Testis (tissue), 3 donors: ENCODE measurements around the gene CEP295NL. TPM values are rescaled to one million over a fixed set of nuclear protein-coding genes. Genes with fewer than 3 reads are reported as not detected.
A peak's percentile ranks its signal among the peaks of the same experiment; 100 is the strongest.
"Not testable (repeated sequence)": the region's sequence is repeated elsewhere in the genome, so short reads cannot be mapped to it uniquely, and the experiment has no call there.

Experiments used
- DNase-seq: peaks from one replicate; pipeline ENCODE4 v3.0.0-alpha.2; 2019
- H3K27ac ChIP-seq, 2 donors: fragments of 200-600 bp; sonication (generic); one replicate each; pipeline ENCODE4 v1.5.1; 2019
- H3K27me3 ChIP-seq: fragments of 200-600 bp; sonication (generic); one replicate; pipeline ENCODE4 v1.5.1; 2019
- H3K36me3 ChIP-seq: fragments of 200-600 bp; sonication (generic); one replicate; pipeline ENCODE4 v1.5.1; 2017; ENCODE audit warnings: low read depth; ENCODE audit errors: missing control alignments
- H3K4me1 ChIP-seq: fragments of 200-600 bp; sonication (generic); one replicate; pipeline ENCODE4 v1.5.1; 2019
- H3K4me3 ChIP-seq, 2 donors: fragments of 200-600 bp; sonication (generic); one replicate each; pipeline ENCODE4 v1.5.1; 2017 to 2019
- H3K9me3 ChIP-seq: fragments of 200-600 bp; sonication (generic); one replicate; pipeline ENCODE4 v1.5.1; 2017
- POLR2A ChIP-seq: fragments of 450-650 bp; IDR thresholded peaks from one replicate; pipeline ENCODE4 v1.6.1; 2017; ENCODE audit warnings: antibody characterized with exemption, mild to moderate bottlenecking, moderate library complexity
- WGBS, 2 donors: methylation state at CpG; one replicate each; pipeline ENCODE4 v1.1.5; 2018; 5-methylcytosine and 5-hydroxymethylcytosine counted together
- intact Hi-C: fragments of 100-400 bp; cut with DNase I; formaldehyde crosslinking; loops from one replicate; pipeline ENCODE4 v1.15.1; 2023; ENCODE audit warnings: low total_unique reads
- polyA plus RNA-seq: library from polyadenylated mRNA; stranded (reverse); fragments of 350-450 nt; fragmentation: Illumina TruSeq; extraction: RNeasy Lipid Tissue Mini Kit (QIAGEN cat#74804); gene quantifications from one replicate; pipeline ENCODE4 v1.2.3, GENCODE V29; 2014; ENCODE audit warnings: low read depth, low replicate concordance; ENCODE audit not compliant: insufficient read depth
- total RNA-seq, 2 donors: library from RNA; depleted of rRNA; stranded (reverse); fragments of >200 nt; gene quantifications; one replicate each; pipeline ENCODE4 v1.2.3, GENCODE V29; 2016
- TF ChIP-seq, protein P1 (sequence below), 3 experiments: fragments of 450-650 bp in 2 of 3; fragments of 200-600 bp in 1 of 3; sonication (generic) in 1 of 3; IDR thresholded peaks; one replicate each; pipeline ENCODE4 v1.5.1; 2016 to 2019; ENCODE audit warnings: antibody characterized with exemption in 3 of 3, mild to moderate bottlenecking in 2 of 3, moderate library complexity in 1 of 3

The CEP295NL gene
- total and polyA plus RNA-seq, 3 donors from 2014 or later = 32.3 to 100 (median 77.1) TPM

GRCh38 chr17:78913115-78913514, 10.1 kb upstream of the CEP295NL start:
- no peak for DNase-seq
- no peak for TF ChIP-seq POLR2A
- TF ChIP-seq, protein P1, sequence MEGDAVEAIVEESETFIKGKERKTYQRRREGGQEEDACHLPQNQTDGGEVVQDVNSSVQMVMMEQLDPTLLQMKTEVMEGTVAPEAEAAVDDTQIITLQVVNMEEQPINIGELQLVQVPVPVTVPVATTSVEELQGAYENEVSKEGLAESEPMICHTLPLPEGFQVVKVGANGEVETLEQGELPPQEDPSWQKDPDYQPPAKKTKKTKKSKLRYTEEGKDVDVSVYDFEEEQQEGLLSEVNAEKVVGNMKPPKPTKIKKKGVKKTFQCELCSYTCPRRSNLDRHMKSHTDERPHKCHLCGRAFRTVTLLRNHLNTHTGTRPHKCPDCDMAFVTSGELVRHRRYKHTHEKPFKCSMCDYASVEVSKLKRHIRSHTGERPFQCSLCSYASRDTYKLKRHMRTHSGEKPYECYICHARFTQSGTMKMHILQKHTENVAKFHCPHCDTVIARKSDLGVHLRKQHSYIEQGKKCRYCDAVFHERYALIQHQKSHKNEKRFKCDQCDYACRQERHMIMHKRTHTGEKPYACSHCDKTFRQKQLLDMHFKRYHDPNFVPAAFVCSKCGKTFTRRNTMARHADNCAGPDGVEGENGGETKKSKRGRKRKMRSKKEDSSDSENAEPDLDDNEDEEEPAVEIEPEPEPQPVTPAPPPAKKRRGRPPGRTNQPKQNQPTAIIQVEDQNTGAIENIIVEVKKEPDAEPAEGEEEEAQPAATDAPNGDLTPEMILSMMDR (IDR thresholded peaks at IDR 0.05) = no peak
- Histone ChIP-seq H3K9me3 (no peaks in the 10 kb centered on the region), H3K4me1 (peaks cover 56% of the 10 kb centered on the region), H3K27ac (no peak overlapping the region), H3K27me3 (no peaks in the 10 kb centered on the region), H3K36me3 (no peaks in the 10 kb centered on the region), H3K4me3 (no peak overlapping the region)
- 91 to 95% methylated on average over 15 of the region's 15 CpGs for WGBS, 2 donors
- intact Hi-C loops = no loop called here

- H3K9me3 ChIP-seq = no peaks in the 10 kb centered on the region
- no peaks in the 10 kb centered on the region for H3K27me3 ChIP-seq
- no peak overlapping the region for H3K27ac ChIP-seq
- TF ChIP-seq POLR2A = no peak
- TF ChIP-seq, protein P1 (IDR thresholded peaks at IDR 0.05) = no peak
- intact Hi-C loops = no loop called here
- WGBS, 2 donors = 65 to 79% methylated on average over 8 of the region's 8 CpGs
- H3K4me1 ChIP-seq = peaks cover 59% of the 10 kb centered on the region
- no peak for DNase-seq
- no peaks in the 10 kb centered on the region for H3K36me3 ChIP-seq
- no peak overlapping the region for H3K4me3 ChIP-seq
Measured at GRCh38 chr17:78912082-78912481, 9.1 kb upstream of the CEP295NL start.

GRCh38 chr17:78911543-78911942, 8.5 kb upstream of the CEP295NL start:
- intact Hi-C loops, H3K4me3 ChIP-seq, H3K27me3 ChIP-seq, DNase-seq, H3K36me3 ChIP-seq, H3K9me3 ChIP-seq: not testable (repeated sequence)
- peak overlapping the region; percentile 15 to 64 for H3K27ac ChIP-seq
- peaks cover 56% of the 10 kb centered on the region for H3K4me1 ChIP-seq
- 84 to 85% methylated on average over 7 of the region's 7 CpGs for WGBS, 2 donors

GRCh38 chr17:78910497-78911284, 7.7 kb upstream of the CEP295NL start:
- no peak for DNase-seq
- Histone ChIP-seq H3K27me3 (no peaks in the 10 kb centered on the region), H3K27ac (peak overlapping the region; percentile 21 to 64), H3K9me3 (no peaks in the 10 kb centered on the region), H3K4me3 (no peak overlapping the region), H3K36me3 (no peaks in the 10 kb centered on the region), H3K4me1 (peaks cover 48% of the 10 kb centered on the region)
- 66 to 67% methylated on average over 9 to 11 of the region's 11 CpGs for WGBS, 2 donors
- intact Hi-C loops = no loop called here
- TF ChIP-seq POLR2A = no peak
- TF ChIP-seq, protein P1 (IDR thresholded peaks at IDR 0.05) = no peak

DNA sequence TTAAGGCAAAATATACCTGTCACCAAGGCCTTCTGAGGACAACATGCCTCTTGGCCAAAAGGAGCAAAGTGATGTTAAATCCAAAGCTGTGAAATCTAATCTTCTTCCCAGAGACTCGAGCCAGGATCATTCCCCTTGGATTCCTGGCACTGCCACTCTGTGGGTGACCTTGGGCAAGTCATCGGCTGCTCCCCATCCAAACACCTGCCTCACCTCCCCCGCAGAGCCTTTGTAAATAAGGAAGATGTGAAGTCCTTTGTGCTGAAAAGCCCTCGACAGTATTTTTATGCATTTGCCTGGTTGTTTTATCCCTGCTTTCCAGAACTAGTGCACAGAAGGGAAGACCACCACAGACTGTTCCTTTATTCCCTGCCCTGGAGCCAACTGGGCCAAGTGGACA, 5.4 kb upstream of the CEP295NL start:
- Histone ChIP-seq H3K4me3 (no peak overlapping the region), H3K27ac (peak overlapping the region; percentile 12 to 45), H3K9me3 (no peaks in the 10 kb centered on the region), H3K36me3 (no peaks in the 10 kb centered on the region), H3K27me3 (no peaks in the 10 kb centered on the region), H3K4me1 (peaks cover 54% of the 10 kb centered on the region)
- WGBS, 2 donors = 24 to 56% methylated on average over 4 of the region's 4 CpGs
- TF ChIP-seq, protein P1 (IDR thresholded peaks at IDR 0.05) = no peak
- TF ChIP-seq POLR2A = no peak
- intact Hi-C loops = no loop called here
- DNase-seq = peak; percentile 60
